ENCODE data around the gene NEDD4. TPM values are rescaled to one million over a fixed set of nuclear protein-coding genes. Genes with fewer than 3 reads are reported as not detected.

The NEDD4 gene
- total RNA-seq, 4 donors from 2014 or later: 16.1 to 55.3 (median 26.6) TPM

- peaks cover 9% of the 10 kb centered on the region for H3K4me1 ChIP-seq
- no peak overlapping the region for H3K4me3 ChIP-seq
- no peak for DNase-seq (ENCODE audit: low spot score in 2 of 2)
- H3K27me3 ChIP-seq: no peaks in the 10 kb centered on the region
- peaks cover 6% of the 10 kb centered on the region for H3K36me3 ChIP-seq
- no peaks in the 10 kb centered on the region for H3K9me3 ChIP-seq
- 91% methylated on average over 4 of the region's 4 CpGs for WGBS
- TF ChIP-seq, protein P1, sequence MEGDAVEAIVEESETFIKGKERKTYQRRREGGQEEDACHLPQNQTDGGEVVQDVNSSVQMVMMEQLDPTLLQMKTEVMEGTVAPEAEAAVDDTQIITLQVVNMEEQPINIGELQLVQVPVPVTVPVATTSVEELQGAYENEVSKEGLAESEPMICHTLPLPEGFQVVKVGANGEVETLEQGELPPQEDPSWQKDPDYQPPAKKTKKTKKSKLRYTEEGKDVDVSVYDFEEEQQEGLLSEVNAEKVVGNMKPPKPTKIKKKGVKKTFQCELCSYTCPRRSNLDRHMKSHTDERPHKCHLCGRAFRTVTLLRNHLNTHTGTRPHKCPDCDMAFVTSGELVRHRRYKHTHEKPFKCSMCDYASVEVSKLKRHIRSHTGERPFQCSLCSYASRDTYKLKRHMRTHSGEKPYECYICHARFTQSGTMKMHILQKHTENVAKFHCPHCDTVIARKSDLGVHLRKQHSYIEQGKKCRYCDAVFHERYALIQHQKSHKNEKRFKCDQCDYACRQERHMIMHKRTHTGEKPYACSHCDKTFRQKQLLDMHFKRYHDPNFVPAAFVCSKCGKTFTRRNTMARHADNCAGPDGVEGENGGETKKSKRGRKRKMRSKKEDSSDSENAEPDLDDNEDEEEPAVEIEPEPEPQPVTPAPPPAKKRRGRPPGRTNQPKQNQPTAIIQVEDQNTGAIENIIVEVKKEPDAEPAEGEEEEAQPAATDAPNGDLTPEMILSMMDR (IDR thresholded peaks at IDR 0.05): no peak
- TF ChIP-seq POLR2AphosphoS5 (IDR thresholded peaks at IDR 0.05) (no peak), EP300 (IDR thresholded peaks at IDR 0.05) (no peak), POLR2A (IDR thresholded peaks at IDR 0.05) (no peak)
- H3K27ac ChIP-seq: no peak overlapping the region
These were observed 24.5 kb downstream of the NEDD4 start for GRCh38 chr15:55968923-55969322.

GRCh38 chr15:55965091-55965490 lies 28.3 kb downstream of the NEDD4 start:
- WGBS: 85% methylated on average over 3 of the region's 3 CpGs
- H3K9me3 ChIP-seq: no peaks in the 10 kb centered on the region
- TF ChIP-seq, protein P1 (IDR thresholded peaks at IDR 0.05): no peak
- TF ChIP-seq EP300 (IDR thresholded peaks at IDR 0.05): no peak
- TF ChIP-seq POLR2AphosphoS5 (IDR thresholded peaks at IDR 0.05): no peak
- no peak for TF ChIP-seq POLR2A (IDR thresholded peaks at IDR 0.05)
- H3K4me1 ChIP-seq: peaks cover 7% of the 10 kb centered on the region
- no peak overlapping the region for H3K27ac ChIP-seq
- H3K36me3 ChIP-seq: peaks cover 6% of the 10 kb centered on the region
- no peak overlapping the region for H3K4me3 ChIP-seq
- no peak for DNase-seq (ENCODE audit: low spot score in 2 of 2)
- H3K27me3 ChIP-seq: no peaks in the 10 kb centered on the region

DNA sequence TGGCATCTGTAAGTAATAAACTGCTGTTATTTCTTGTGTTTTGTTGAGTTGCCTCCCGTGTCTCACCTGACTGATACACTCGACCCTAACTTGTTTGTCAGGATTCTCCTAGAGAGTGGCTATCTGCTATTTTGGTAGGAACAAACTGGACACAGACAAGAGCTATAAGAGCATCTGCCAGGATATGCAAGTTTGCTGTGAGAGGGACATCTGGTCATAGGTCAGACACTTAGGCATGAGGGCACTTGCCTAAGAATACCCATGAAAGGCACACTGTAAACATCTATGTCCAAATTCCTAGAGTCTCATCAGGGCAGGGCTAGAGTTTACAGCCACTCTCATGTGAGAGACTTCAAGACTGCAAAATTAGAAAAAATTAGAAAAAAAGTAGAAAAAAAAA lies 32.5 kb downstream of the NEDD4 start:
- Histone ChIP-seq H3K9me3 (no peaks in the 10 kb centered on the region), H3K36me3 (peaks cover 6% of the 10 kb centered on the region), H3K4me3 (no peak overlapping the region), H3K4me1 (no peaks in the 10 kb centered on the region), H3K27me3 (no peaks in the 10 kb centered on the region), H3K27ac (no peak overlapping the region)
- no peak for DNase-seq (ENCODE audit: low spot score in 2 of 2)
- WGBS: 83% methylated on average over 2 of the region's 2 CpGs
- TF ChIP-seq, protein P1 (IDR thresholded peaks at IDR 0.05): no peak
- no peak for TF ChIP-seq POLR2AphosphoS5 (IDR thresholded peaks at IDR 0.05)
- TF ChIP-seq EP300 (IDR thresholded peaks at IDR 0.05): no peak

DNA sequence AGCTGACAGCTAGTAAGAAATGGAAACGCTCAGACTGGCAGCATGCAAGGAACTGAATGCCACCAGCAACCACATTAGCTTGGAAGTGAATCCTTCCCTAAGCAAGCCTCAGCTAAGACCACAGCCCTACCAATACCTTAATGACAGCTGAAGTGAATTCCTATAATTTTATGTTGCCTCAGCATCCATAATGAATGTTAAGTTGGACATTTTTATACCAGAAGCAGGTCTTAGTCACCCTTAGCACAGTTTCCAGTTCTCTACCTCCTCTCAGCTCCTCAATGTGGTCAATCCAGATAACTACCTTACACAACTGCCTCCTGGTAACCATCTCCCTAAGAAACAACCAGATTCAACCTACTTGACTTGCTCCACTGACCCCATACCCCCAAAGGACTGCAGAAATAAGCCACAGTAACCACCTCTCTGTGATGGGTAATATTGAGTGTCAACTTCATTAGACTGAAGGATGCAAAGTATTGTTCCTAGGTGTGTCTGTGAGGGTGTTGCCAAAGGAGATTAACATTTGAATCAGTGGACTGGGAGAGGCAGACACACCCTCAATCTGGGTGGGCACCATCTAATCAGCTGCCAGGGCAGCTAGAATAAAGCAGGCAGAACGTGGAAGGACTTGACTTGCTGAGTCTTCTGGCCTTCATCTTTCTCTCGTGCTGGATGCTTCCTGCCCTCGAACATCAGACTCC lies 33.5 kb downstream of the NEDD4 start:
- Histone ChIP-seq H3K36me3 (peaks cover 1% of the 10 kb centered on the region), H3K27me3 (no peaks in the 10 kb centered on the region), H3K4me1 (no peaks in the 10 kb centered on the region), H3K27ac (no peak overlapping the region), H3K9me3 (no peaks in the 10 kb centered on the region), H3K4me3 (no peak overlapping the region)
- DNase-seq (ENCODE audit: low spot score in 2 of 2): no peak
- WGBS: 61% methylated on average over 4 of the region's 4 CpGs
- no peak for TF ChIP-seq POLR2AphosphoS5 (IDR thresholded peaks at IDR 0.05)
- no peak for TF ChIP-seq POLR2A (IDR thresholded peaks at IDR 0.05)
- TF ChIP-seq, protein P1 (IDR thresholded peaks at IDR 0.05): no peak
- no peak for TF ChIP-seq EP300 (IDR thresholded peaks at IDR 0.05)

DNA sequence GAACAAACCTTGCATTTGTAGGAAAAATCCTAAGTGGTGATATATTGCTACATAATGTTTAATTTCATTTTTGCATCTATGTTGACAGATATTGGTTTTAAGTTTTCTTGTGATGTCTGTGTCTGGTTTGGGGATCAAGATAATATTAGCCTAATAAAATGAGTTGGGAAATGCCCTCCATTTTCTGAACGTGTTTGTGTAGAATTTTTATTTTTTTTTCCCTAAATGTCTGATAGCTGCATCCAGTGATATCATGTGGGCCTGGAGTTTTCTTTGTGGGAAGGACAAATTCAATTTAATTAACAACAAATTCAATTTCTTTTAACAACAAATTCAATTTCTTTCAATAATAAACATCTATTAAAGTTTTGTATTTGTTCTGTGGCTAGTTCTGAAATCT lies 35.1 kb downstream of the NEDD4 start:
- no peaks in the 10 kb centered on the region for H3K4me1 ChIP-seq
- no peak overlapping the region for H3K4me3 ChIP-seq
- no peaks in the 10 kb centered on the region for H3K9me3 ChIP-seq
- H3K36me3 ChIP-seq: no peaks in the 10 kb centered on the region
- no peaks in the 10 kb centered on the region for H3K27me3 ChIP-seq
- TF ChIP-seq POLR2A (IDR thresholded peaks at IDR 0.05): no peak
- no peak for TF ChIP-seq EP300 (IDR thresholded peaks at IDR 0.05)
- TF ChIP-seq, protein P1 (IDR thresholded peaks at IDR 0.05): no peak
- TF ChIP-seq POLR2AphosphoS5 (IDR thresholded peaks at IDR 0.05): no peak
- DNase-seq (ENCODE audit: low spot score in 2 of 2): no peak
- 76% methylated on average over 1 of the region's 1 CpG for WGBS
- no peak overlapping the region for H3K27ac ChIP-seq
